ENCODE measurements around the gene PLXNB2. TPM values are rescaled to one million over a fixed set of nuclear protein-coding genes. Genes with fewer than 3 reads are reported as not detected.
A peak's percentile ranks its signal among the peaks of the same experiment; 100 is the strongest.

The PLXNB2 gene
- total and polyA plus RNA-seq, 2 experiments from 2014 or later = 83.2 to 195 TPM

- Histone ChIP-seq H3K36me3 (peaks cover 17% of the 10 kb centered on the region), H3K4me3 (no peak overlapping the region), H3K27ac (peak overlapping the region; percentile 92), H3K9me3 (ENCODE audit: low read depth) (no peaks in the 10 kb centered on the region), H3K27me3 (no peaks in the 10 kb centered on the region), H3K4me1 (ENCODE audit: low read depth) (peaks cover 15% of the 10 kb centered on the region)
- no peak for TF ChIP-seq CTCF (IDR thresholded peaks at IDR 0.05; ENCODE audit: low read depth, low read length)
- no peak for DNase-seq (ENCODE audit: low read depth in 1 of 2, low spot score in 1 of 2)
Observed at GRCh38 chr22:50292643-50293440, 14.6 kb downstream of the PLXNB2 start.

- peaks cover 15% of the 10 kb centered on the region for H3K4me1 ChIP-seq (ENCODE audit: low read depth)
- H3K27ac ChIP-seq = no peak overlapping the region
- no peak for DNase-seq (ENCODE audit: low read depth in 1 of 2, low spot score in 1 of 2)
- no peaks in the 10 kb centered on the region for H3K9me3 ChIP-seq (ENCODE audit: low read depth)
- H3K27me3 ChIP-seq = no peaks in the 10 kb centered on the region
- H3K4me3 ChIP-seq = no peak overlapping the region
- no peak for TF ChIP-seq CTCF (IDR thresholded peaks at IDR 0.05; ENCODE audit: low read depth, low read length)
- peaks cover 30% of the 10 kb centered on the region for H3K36me3 ChIP-seq
Observed at GRCh38 chr22:50289942-50290630, 17.4 kb downstream of the PLXNB2 start.

GRCh38 chr22:50289151-50289941, 18.1 kb downstream of the PLXNB2 start:
- peaks cover 30% of the 10 kb centered on the region for H3K36me3 ChIP-seq
- no peak overlapping the region for H3K27ac ChIP-seq
- no peaks in the 10 kb centered on the region for H3K9me3 ChIP-seq (ENCODE audit: low read depth)
- H3K4me1 ChIP-seq (ENCODE audit: low read depth) = peaks cover 15% of the 10 kb centered on the region
- H3K4me3 ChIP-seq = no peak overlapping the region
- H3K27me3 ChIP-seq = no peaks in the 10 kb centered on the region
- no peak for DNase-seq (ENCODE audit: low read depth in 1 of 2, low spot score in 1 of 2)
- TF ChIP-seq CTCF (IDR thresholded peaks at IDR 0.05; ENCODE audit: low read depth, low read length) = no peak

GRCh38 chr22:50287731-50288130, 19.7 kb downstream of the PLXNB2 start:
- Histone ChIP-seq H3K4me1 (ENCODE audit: low read depth) (peaks cover 3% of the 10 kb centered on the region), H3K4me3 (no peak overlapping the region), H3K36me3 (peaks cover 38% of the 10 kb centered on the region), H3K27ac (no peak overlapping the region), H3K9me3 (ENCODE audit: low read depth) (no peaks in the 10 kb centered on the region), H3K27me3 (no peaks in the 10 kb centered on the region)
- no peak for DNase-seq (ENCODE audit: low read depth in 1 of 2, low spot score in 1 of 2)
- TF ChIP-seq CTCF (IDR thresholded peaks at IDR 0.05; ENCODE audit: low read depth, low read length) = no peak

- no peak overlapping the region for H3K27ac ChIP-seq
- no peak for TF ChIP-seq CTCF (IDR thresholded peaks at IDR 0.05; ENCODE audit: low read depth, low read length)
- peaks cover 46% of the 10 kb centered on the region for H3K36me3 ChIP-seq
- H3K27me3 ChIP-seq = no peaks in the 10 kb centered on the region
- no peak for DNase-seq (ENCODE audit: low read depth in 1 of 2, low spot score in 1 of 2)
- no peak overlapping the region for H3K4me3 ChIP-seq
- H3K9me3 ChIP-seq (ENCODE audit: low read depth) = no peaks in the 10 kb centered on the region
- no peaks in the 10 kb centered on the region for H3K4me1 ChIP-seq (ENCODE audit: low read depth)
Observed at GRCh38 chr22:50286701-50287318, 20.6 kb downstream of the PLXNB2 start.

All from cardiac muscle cell (in vitro differentiated cells and primary cell).